SK-N-MC (cell line): ENCODE results near the gene BANF1.

ENCODE experiments used
- EZH2 ChIP-seq: fragments of 200-600 bp; sonication (generic); IDR thresholded peaks from one replicate; pipeline ENCODE4 v1.6.1; 2017; ENCODE audit warnings: antibody characterized with exemption
- FOXP2 ChIP-seq: optimal IDR thresholded peaks from 2 replicates; pipeline ENCODE3; 2011; ENCODE audit warnings: mild to moderate bottlenecking, moderate library complexity; ENCODE audit not compliant: insufficient read depth; ENCODE audit errors: extremely low read length, control extremely low read depth
- POLR2AphosphoS5 ChIP-seq: IDR thresholded peaks from 2 replicates; pipeline ENCODE4 v1.6.1; 2012; ENCODE audit warnings: mild to moderate bottlenecking, low read depth, low read length, borderline replicate concordance

GRCh38 chr11:66044757-66045156 is 42.5 kb downstream of the BANF1 start:
- no peak for TF ChIP-seq EZH2
- TF ChIP-seq POLR2AphosphoS5, result no peak
- no peak for TF ChIP-seq FOXP2
